ENCODE results near the gene USP32. TPM values are rescaled to one million over a fixed set of nuclear protein-coding genes. Genes with fewer than 3 reads are reported as not detected.
A peak's percentile ranks its signal among the peaks of the same experiment; 100 is the strongest.

USP32 gene
- total RNA-seq, 1 experiment from 2014 or later: 103 TPM

- TF ChIP-seq ZNF532 (CRISPR knock-in tag; IDR thresholded peaks at IDR 0.05; ENCODE audit: borderline replicate concordance) (no peak), NFYB (CRISPR knock-in tag; conservative IDR thresholded peaks at IDR 0.05; ENCODE audit: low read depth) (no peak), MAX (CRISPR knock-in tag; IDR thresholded peaks at IDR 0.05) (no peak), OVOL2 (CRISPR knock-in tag; IDR thresholded peaks at IDR 0.05; ENCODE audit: borderline replicate concordance) (no peak), FOXK1 (CRISPR knock-in tag; IDR thresholded peaks at IDR 0.05) (no peak), STAT6 (CRISPR knock-in tag; conservative IDR thresholded peaks at IDR 0.05; ENCODE audit: low read depth) (no peak), CREM (CRISPR knock-in tag; IDR thresholded peaks at IDR 0.05) (no peak), ZNF263 (CRISPR knock-in tag; IDR thresholded peaks at IDR 0.05; ENCODE audit: low read depth) (no peak), ERG (CRISPR knock-in tag; IDR thresholded peaks at IDR 0.05) (no peak)
These were observed 139.5 kb downstream of the USP32 start (continued) for GRCh38 chr17:60252459-60252858.

- POLR2A ChIA-PET: no interaction called here
- CTCF ChIA-PET: no interaction called here
- Mint-ChIP-seq H3K4me3 (no peak overlapping the region), H3K27ac (no peak overlapping the region; the same call in 1 of the 2 replicates), H3K36me3 (peaks cover 35% of the 10 kb centered on the region), H3K9me3 (peaks cover 5% of the 10 kb centered on the region), H3K27me3 (ENCODE audit: low read depth) (no peaks in the 10 kb centered on the region), H3K4me1 (no peaks in the 10 kb centered on the region)
- ATAC-seq (no peak), DNase-seq (ENCODE audit: low spot score) (no peak)
- TF ChIP-seq FOXP1 (CRISPR knock-in tag; IDR thresholded peaks at IDR 0.05; ENCODE audit: borderline replicate concordance): no peak
- TF ChIP-seq RORB (CRISPR knock-in tag; IDR thresholded peaks at IDR 0.05): no peak
- no peak for TF ChIP-seq JAZF1 (CRISPR knock-in tag; IDR thresholded peaks at IDR 0.05)
These were observed 142.6 kb downstream of the USP32 start for GRCh38 chr17:60249290-60249826.

- ATAC-seq (no peak), DNase-seq (ENCODE audit: low spot score) (no peak)
- no peaks in the 10 kb centered on the region for H3K4me1 Mint-ChIP-seq
- H3K27ac Mint-ChIP-seq: peak overlapping the region; percentile 1; the same call in 1 of the 2 replicates
- CTCF ChIA-PET: interaction anchor here (1.5 kb wide), 1 partner anchor 17 kb away, joined by 6 read pairs; no protein-coding TSS in a partner anchor
- peaks cover 5% of the 10 kb centered on the region for H3K9me3 Mint-ChIP-seq
- H3K36me3 Mint-ChIP-seq: peaks cover 35% of the 10 kb centered on the region
- H3K27me3 Mint-ChIP-seq (ENCODE audit: low read depth): no peaks in the 10 kb centered on the region
- H3K4me3 Mint-ChIP-seq: no peak overlapping the region
- POLR2A ChIA-PET: no interaction called here
- TF ChIP-seq USF2 (CRISPR knock-in tag; IDR thresholded peaks at IDR 0.05) (no peak), OVOL2 (CRISPR knock-in tag; IDR thresholded peaks at IDR 0.05; ENCODE audit: borderline replicate concordance) (no peak), ATF1 (CRISPR knock-in tag; IDR thresholded peaks at IDR 0.05) (no peak), NR3C1 (CRISPR knock-in tag; conservative IDR thresholded peaks at IDR 0.05; ENCODE audit: low read depth) (no peak), ZNF425 (CRISPR knock-in tag; conservative IDR thresholded peaks at IDR 0.05) (no peak), TEAD4 (CRISPR knock-in tag; IDR thresholded peaks at IDR 0.05) (no peak), E2F4 (CRISPR knock-in tag; IDR thresholded peaks at IDR 0.05; ENCODE audit: borderline replicate concordance, low read depth) (no peak), NFE2L1 (CRISPR knock-in tag; IDR thresholded peaks at IDR 0.05) (no peak)
These were observed 143.2 kb downstream of the USP32 start for GRCh38 chr17:60248618-60249289.

Measured in WTC11 (cell line).